OCI-LY7 (cell line): ENCODE results near the gene SETD1B. TPM values are rescaled to one million over a fixed set of nuclear protein-coding genes. Genes with fewer than 3 reads are reported as not detected.

ENCODE experiments used
- BruUV-seq: library from RNA; stranded (reverse); fragments of 400-500 nt; replicated peaks from 2 replicates; lab custom pipeline; 2021; lab: Mats Ljungman, UMichigan
- CTCF ChIA-PET: fragments of 300-600 bp; sonication (Branson Sonifier 250); formaldehyde crosslinking; loops from one replicate; lab custom pipeline; 2022; ENCODE audit warnings: antibody characterized with exemption; ENCODE audit not compliant: unreplicated experiment; lab: Charles Lee
- POLR2A ChIA-PET: fragments of 300-600 bp; sonication (Branson Sonifier 250); formaldehyde crosslinking; loops from one replicate; lab custom pipeline; 2022; ENCODE audit warnings: antibody characterized with exemption; lab: Charles Lee
- DNase-seq: peaks from one replicate; pipeline ENCODE4 v3.0.0-alpha.2; 2015; ENCODE audit warnings: low spot score
- H2AFZ ChIP-seq: fragments of 200-600 bp; sonication (generic), shearing (Covaris generic); 2 replicates; pipeline ENCODE4 v1.6.1; 2014; ENCODE audit warnings: mild to moderate bottlenecking, antibody characterized with exemption, low read length, moderate library complexity
- H3K27ac ChIP-seq: fragments of 200-600 bp; sonication (generic); 2 replicates; pipeline ENCODE4 v1.5.1; 2014; ENCODE audit warnings: mixed run types, low read depth, mild to moderate bottlenecking, moderate library complexity, low read length, inconsistent platforms; ENCODE audit not compliant: poor library complexity, severe bottlenecking
- H3K36me3 ChIP-seq: fragments of 200-600 bp; sonication (generic); 2 replicates; pipeline ENCODE4 v1.6.1; 2014; ENCODE audit warnings: mild to moderate bottlenecking, antibody characterized with exemption, low read length, moderate library complexity, mixed read lengths; ENCODE audit not compliant: insufficient read depth
- H3K4me1 ChIP-seq: fragments of 200-600 bp; sonication (generic); 2 replicates; pipeline ENCODE4 v1.5.1; 2014; ENCODE audit warnings: mild to moderate bottlenecking, low read length; ENCODE audit not compliant: insufficient read depth, poor library complexity, severe bottlenecking
- H3K4me2 ChIP-seq: fragments of 200-600 bp; sonication (generic); 2 replicates; pipeline ENCODE4 v1.6.1; 2014; ENCODE audit warnings: mild to moderate bottlenecking, low read length
- H3K4me3 ChIP-seq: fragments of 200-600 bp; sonication (generic); 2 replicates; pipeline ENCODE4 v1.5.1; 2014; ENCODE audit warnings: mild to moderate bottlenecking, low read depth, low read length; ENCODE audit not compliant: poor library complexity, severe bottlenecking
- H3K79me2 ChIP-seq: fragments of 200-600 bp; sonication (generic); 2 replicates; pipeline ENCODE4 v1.6.1; 2016; ENCODE audit warnings: low read depth, mild to moderate bottlenecking, low read length, moderate library complexity, mixed read lengths; ENCODE audit not compliant: insufficient read depth
- H3K9me2 ChIP-seq: fragments of 200-600 bp; sonication (generic); 2 replicates; pipeline ENCODE4 v1.6.1; 2016; ENCODE audit warnings: mild to moderate bottlenecking, low read length, mixed read lengths; ENCODE audit not compliant: insufficient read depth
- H3K9me3 ChIP-seq: fragments of 200-600 bp; sonication (generic); 2 replicates; pipeline ENCODE4 v1.6.1; 2014; ENCODE audit warnings: mild to moderate bottlenecking, mixed run types, low read length, mixed read lengths
- H4K20me1 ChIP-seq: fragments of 200-600 bp; sonication (generic); 2 replicates; pipeline ENCODE4 v1.6.1; 2014; ENCODE audit warnings: mild to moderate bottlenecking, antibody characterized with exemption, low read length, moderate library complexity, mixed read lengths; ENCODE audit not compliant: insufficient read depth
- EZH2phosphoT487 ChIP-seq: fragments of 200-600 bp; sonication (generic); IDR thresholded peaks from 2 replicates; pipeline ENCODE4 v1.6.1; 2018; ENCODE audit warnings: low read depth, borderline replicate concordance, mild to moderate bottlenecking, mixed run types, antibody characterized with exemption, low read length, moderate library complexity, mixed read lengths
- intact Hi-C: fragments of 100-400 bp; cut with micrococcal nuclease; formaldehyde crosslinking; loops from one replicate; pipeline ENCODE4 v1.10.0; 2022; ENCODE audit not compliant: unreplicated experiment
- total RNA-seq, 2 experiments: library from RNA; depleted of rRNA in 1 of 2; stranded (reverse); fragments of >200 nt in 1 of 2; shearing (Covaris generic) in 1 of 2; gene quantifications; 2 replicates each; pipeline ENCODE4 v1.2.3, GENCODE V29; 2014 to 2022
- TF ChIP-seq, protein P1 (sequence below): fragments of 200-600 bp; sonication (generic); conservative IDR thresholded peaks from 2 replicates; pipeline ENCODE4 v1.5.1; 2014; ENCODE audit warnings: mild to moderate bottlenecking, antibody characterized with exemption, low read length, moderate library complexity, mixed read lengths

Gene SETD1B
- total RNA-seq, 2 experiments from 2014 or later = 4.7 to 22.5 TPM

GRCh38 chr12:121787063-121788025 lies 16.5 kb upstream of the SETD1B start:
- ChIA-PET POLR2A (interaction anchor here (0.7 to 1.5 kb wide), 4 partner anchors 16 to 1748 kb away, joined by 3 to 8 read pairs (median 4); partner anchors contain the start of gene TMEM120B), CTCF (interaction anchor here (0.6 kb wide), 2 partner anchors 10 to 15 kb away, joined by 3 to 5 read pairs; no protein-coding TSS in a partner anchor)
- H2AFZ ChIP-seq = no peak overlapping the region
- TF ChIP-seq, protein P1, sequence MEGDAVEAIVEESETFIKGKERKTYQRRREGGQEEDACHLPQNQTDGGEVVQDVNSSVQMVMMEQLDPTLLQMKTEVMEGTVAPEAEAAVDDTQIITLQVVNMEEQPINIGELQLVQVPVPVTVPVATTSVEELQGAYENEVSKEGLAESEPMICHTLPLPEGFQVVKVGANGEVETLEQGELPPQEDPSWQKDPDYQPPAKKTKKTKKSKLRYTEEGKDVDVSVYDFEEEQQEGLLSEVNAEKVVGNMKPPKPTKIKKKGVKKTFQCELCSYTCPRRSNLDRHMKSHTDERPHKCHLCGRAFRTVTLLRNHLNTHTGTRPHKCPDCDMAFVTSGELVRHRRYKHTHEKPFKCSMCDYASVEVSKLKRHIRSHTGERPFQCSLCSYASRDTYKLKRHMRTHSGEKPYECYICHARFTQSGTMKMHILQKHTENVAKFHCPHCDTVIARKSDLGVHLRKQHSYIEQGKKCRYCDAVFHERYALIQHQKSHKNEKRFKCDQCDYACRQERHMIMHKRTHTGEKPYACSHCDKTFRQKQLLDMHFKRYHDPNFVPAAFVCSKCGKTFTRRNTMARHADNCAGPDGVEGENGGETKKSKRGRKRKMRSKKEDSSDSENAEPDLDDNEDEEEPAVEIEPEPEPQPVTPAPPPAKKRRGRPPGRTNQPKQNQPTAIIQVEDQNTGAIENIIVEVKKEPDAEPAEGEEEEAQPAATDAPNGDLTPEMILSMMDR = no peak
- no peak for TF ChIP-seq EZH2phosphoT487
- peak overlapping the region; percentile 72 for H3K4me2 ChIP-seq
- no TSS peak for BruUV-seq
- H3K4me3 ChIP-seq = no peak overlapping the region
- intact Hi-C loops = no loop called here
- no peaks in the 10 kb centered on the region for H3K79me2 ChIP-seq
- no peaks in the 10 kb centered on the region for H4K20me1 ChIP-seq
- H3K4me1 ChIP-seq = peaks cover 64% of the 10 kb centered on the region
- no peaks in the 10 kb centered on the region for H3K9me3 ChIP-seq
- H3K27ac ChIP-seq = peak overlapping the region; percentile 22
- no peaks in the 10 kb centered on the region for H3K36me3 ChIP-seq
- DNase-seq = no peak
- H3K9me2 ChIP-seq = no peaks in the 10 kb centered on the region

- no peaks in the 10 kb centered on the region for H3K9me2 ChIP-seq
- no peaks in the 10 kb centered on the region for H3K79me2 ChIP-seq
- H3K4me2 ChIP-seq = peak overlapping the region; percentile 72
- H4K20me1 ChIP-seq = no peaks in the 10 kb centered on the region
- POLR2A ChIA-PET = interaction anchor here (0.7 to 1.5 kb wide), 5 partner anchors 15 to 1747 kb away, joined by 3 to 8 read pairs (median 4); partner anchors contain the start of gene TMEM120B
- H3K36me3 ChIP-seq = no peaks in the 10 kb centered on the region
- no peak for TF ChIP-seq EZH2phosphoT487
- TF ChIP-seq, protein P1 = no peak
- CTCF ChIA-PET = interaction anchor here (0.6 kb wide), 1 partner anchor 16 kb away, joined by 3 read pairs; no protein-coding TSS in a partner anchor
- no peak overlapping the region for H3K4me3 ChIP-seq
- intact Hi-C loops = no loop called here
- no peak for DNase-seq
- H2AFZ ChIP-seq = no peak overlapping the region
- no TSS peak for BruUV-seq
- peaks cover 66% of the 10 kb centered on the region for H3K4me1 ChIP-seq
- no peaks in the 10 kb centered on the region for H3K9me3 ChIP-seq
- H3K27ac ChIP-seq = peak overlapping the region; percentile 86
Measured at GRCh38 chr12:121788176-121788818, 15.5 kb upstream of the SETD1B start.
